Measurements from ENCODE around the gene DENND1C. TPM values are rescaled to one million over a fixed set of nuclear protein-coding genes. Genes with fewer than 3 reads are reported as not detected.

Gene DENND1C
- total RNA-seq, 2 experiments from 2014 or later, result 111 to 118 TPM

- Mint-ChIP-seq H3K4me1 (ENCODE audit: low read depth) (peaks cover 15% of the 10 kb centered on the region), H3K36me3 (ENCODE audit: low read depth) (no peaks in the 10 kb centered on the region), H3K27me3 (peaks cover 23% of the 10 kb centered on the region), H3K4me3 (peak overlapping the region; percentile 93), H3K9me3 (no peaks in the 10 kb centered on the region), H3K27ac (no peak overlapping the region)
- Histone ChIP-seq H3K27me3 (ENCODE audit: control insufficient read depth in 1 of 2, insufficient read depth in 2 of 2, low read length in 2 of 2) (peaks cover 13 to 21% of the 10 kb centered on the region in 2 experiments), H3K36me3 (ENCODE audit: insufficient read depth, low read length) (no peaks in the 10 kb centered on the region), H3K4me3 (ENCODE audit: low read length) (no peak overlapping the region), H3K9me3 (ENCODE audit: control insufficient read depth in 1 of 2, insufficient read depth in 1 of 2, low read length in 2 of 2) (no peaks in the 10 kb centered on the region), H3K4me1 (ENCODE audit: insufficient read depth, low read length) (peaks cover 24% of the 10 kb centered on the region), H3K27ac (ENCODE audit: low read depth in 1 of 2, low read length in 2 of 2) (no peak overlapping the region)
- DNase-seq (no peak), ATAC-seq (ENCODE audit: poor library complexity) (no peak)
- intact Hi-C loops (cut with DNase I, micrococcal nuclease), result loop anchor here (2.0 to 10.0 kb wide), 5 partner anchors 22 to 219 kb away; partner anchors contain the start of genes CRB3 (in 1 of the 2) and GTF2F1 (in 1 of the 2)
- ChIA-PET CTCF (no interaction called here), POLR2A (no interaction called here)
- no peak for TF ChIP-seq CTCF (IDR thresholded peaks at IDR 0.05)
Observed at GRCh38 chr19:6500837-6501739, 19.5 kb upstream of the DENND1C start.

GRCh38 chr19:6499052-6499790 lies 17.6 kb upstream of the DENND1C start:
- Mint-ChIP-seq H3K36me3 (ENCODE audit: low read depth) (no peaks in the 10 kb centered on the region), H3K4me3 (no peak overlapping the region), H3K27me3 (peaks cover 16% of the 10 kb centered on the region), H3K27ac (no peak overlapping the region), H3K4me1 (ENCODE audit: low read depth) (peaks cover 9% of the 10 kb centered on the region), H3K9me3 (no peaks in the 10 kb centered on the region)
- Histone ChIP-seq H3K36me3 (ENCODE audit: insufficient read depth, low read length) (no peaks in the 10 kb centered on the region), H3K4me3 (ENCODE audit: low read length) (no peak overlapping the region), H3K9me3 (ENCODE audit: control insufficient read depth in 1 of 2, insufficient read depth in 1 of 2, low read length in 2 of 2) (no peaks in the 10 kb centered on the region), H3K27ac (ENCODE audit: low read depth in 1 of 2, low read length in 2 of 2) (no peak overlapping the region), H3K27me3 (ENCODE audit: control insufficient read depth in 1 of 2, insufficient read depth in 2 of 2, low read length in 2 of 2) (peaks cover 13 to 21% of the 10 kb centered on the region in 2 experiments), H3K4me1 (ENCODE audit: insufficient read depth, low read length) (peaks cover 18% of the 10 kb centered on the region)
- no peak for TF ChIP-seq CTCF (IDR thresholded peaks at IDR 0.05)
- ChIA-PET POLR2A (no interaction called here), CTCF (no interaction called here)
- intact Hi-C loops (cut with DNase I, micrococcal nuclease), result no loop called here
- DNase-seq (no peak), ATAC-seq (ENCODE audit: poor library complexity) (no peak)

- Mint-ChIP-seq H3K9me3 (no peaks in the 10 kb centered on the region), H3K36me3 (ENCODE audit: low read depth) (no peaks in the 10 kb centered on the region), H3K4me1 (ENCODE audit: low read depth) (peaks cover 5% of the 10 kb centered on the region), H3K4me3 (no peak overlapping the region), H3K27ac (no peak overlapping the region), H3K27me3 (peaks cover 13% of the 10 kb centered on the region)
- peaks cover 13 to 16% of the 10 kb centered on the region in 2 experiments for H3K27me3 ChIP-seq (ENCODE audit: control insufficient read depth in 1 of 2, insufficient read depth in 2 of 2, low read length in 2 of 2)
- no peak overlapping the region for H3K27ac ChIP-seq (ENCODE audit: low read depth in 1 of 2, low read length in 2 of 2)
- no peaks in the 10 kb centered on the region for H3K9me3 ChIP-seq (ENCODE audit: control insufficient read depth in 1 of 2, insufficient read depth in 1 of 2, low read length in 2 of 2)
- CTCF ChIA-PET, result no interaction called here
- DNase-seq (no peak), ATAC-seq (ENCODE audit: poor library complexity) (no peak)
- POLR2A ChIA-PET, result no interaction called here
- no peaks in the 10 kb centered on the region for H3K36me3 ChIP-seq (ENCODE audit: insufficient read depth, low read length)
- H3K4me1 ChIP-seq (ENCODE audit: insufficient read depth, low read length), result peaks cover 18% of the 10 kb centered on the region
- no peak overlapping the region for H3K4me3 ChIP-seq (ENCODE audit: low read length)
- TF ChIP-seq CTCF (IDR thresholded peaks at IDR 0.05), result no peak
- intact Hi-C loops (cut with DNase I, micrococcal nuclease), result no loop called here
Observed at GRCh38 chr19:6498294-6499036, 16.9 kb upstream of the DENND1C start.

Measured in CD4-positive, alpha-beta T cell (primary cell).